ENCODE data around the gene NKX2-1.

NKX2-1 gene

DNA sequence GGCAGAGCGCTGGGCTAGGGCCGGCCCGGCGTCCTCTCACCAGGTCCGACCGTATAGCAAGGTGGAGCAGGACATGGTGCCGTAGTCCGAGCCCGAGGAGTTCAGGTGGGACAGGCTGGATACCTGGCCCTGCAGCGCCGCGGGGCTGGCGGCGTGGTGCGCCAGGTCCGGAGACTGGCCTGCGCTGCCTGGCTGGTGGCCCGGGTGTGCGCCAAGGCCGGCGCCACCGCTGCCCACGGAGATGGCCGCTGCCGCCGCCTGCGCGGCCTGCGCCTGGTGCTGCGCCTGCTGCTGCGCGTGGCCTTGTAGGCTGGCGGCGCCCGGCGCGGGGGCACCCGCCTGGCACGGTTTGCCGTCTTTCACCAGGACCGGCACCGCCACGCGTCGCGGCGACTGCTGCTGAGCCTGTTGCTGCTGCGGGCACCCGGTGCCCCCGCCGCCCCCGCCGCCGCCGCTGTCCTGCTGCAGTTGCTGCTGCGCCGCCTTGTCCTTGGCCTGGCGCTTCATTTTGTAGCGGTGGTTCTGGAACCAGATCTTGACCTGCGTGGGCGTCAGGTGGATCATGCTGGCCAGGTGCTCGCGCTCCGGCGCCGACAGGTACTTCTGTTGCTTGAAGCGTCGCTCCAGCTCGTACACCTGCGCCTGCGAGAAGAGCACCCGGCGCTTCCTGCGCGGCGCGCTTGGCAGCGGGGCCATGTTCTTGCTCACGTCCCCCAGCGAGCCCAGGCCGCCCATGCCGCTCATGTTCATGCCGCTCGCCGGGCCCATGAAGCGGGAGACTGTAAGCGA lies 2.6 kb downstream of the NKX2-1 start:
- DNase-seq = no peak

DNA sequence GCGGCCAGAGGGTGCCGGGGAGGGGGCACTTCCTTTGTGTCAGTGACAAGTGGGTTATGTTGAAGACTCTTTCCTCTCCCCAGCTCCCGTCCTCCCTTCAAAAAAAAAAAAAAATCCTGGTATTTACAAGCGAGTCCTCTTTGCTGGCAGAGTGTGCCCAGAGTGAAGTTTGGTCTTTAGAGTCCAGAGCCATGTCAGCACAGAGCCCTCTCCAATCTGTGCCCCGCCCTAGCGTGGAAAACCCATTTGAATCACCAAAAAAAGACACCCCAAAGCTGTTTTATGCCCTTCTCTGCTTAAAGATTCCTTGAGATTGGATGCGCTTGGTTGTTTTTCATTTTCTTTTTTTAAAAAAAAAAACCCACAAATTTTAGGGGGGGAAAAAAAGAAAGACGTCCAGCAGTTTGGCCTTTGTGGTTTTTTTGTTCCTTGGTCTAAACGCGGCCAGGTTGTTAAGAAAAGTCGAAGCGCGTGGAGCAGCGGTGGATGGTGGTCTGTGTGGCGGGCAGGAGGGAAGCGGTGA lies 3.3 kb downstream of the NKX2-1 start:
- no peak for DNase-seq

DNA sequence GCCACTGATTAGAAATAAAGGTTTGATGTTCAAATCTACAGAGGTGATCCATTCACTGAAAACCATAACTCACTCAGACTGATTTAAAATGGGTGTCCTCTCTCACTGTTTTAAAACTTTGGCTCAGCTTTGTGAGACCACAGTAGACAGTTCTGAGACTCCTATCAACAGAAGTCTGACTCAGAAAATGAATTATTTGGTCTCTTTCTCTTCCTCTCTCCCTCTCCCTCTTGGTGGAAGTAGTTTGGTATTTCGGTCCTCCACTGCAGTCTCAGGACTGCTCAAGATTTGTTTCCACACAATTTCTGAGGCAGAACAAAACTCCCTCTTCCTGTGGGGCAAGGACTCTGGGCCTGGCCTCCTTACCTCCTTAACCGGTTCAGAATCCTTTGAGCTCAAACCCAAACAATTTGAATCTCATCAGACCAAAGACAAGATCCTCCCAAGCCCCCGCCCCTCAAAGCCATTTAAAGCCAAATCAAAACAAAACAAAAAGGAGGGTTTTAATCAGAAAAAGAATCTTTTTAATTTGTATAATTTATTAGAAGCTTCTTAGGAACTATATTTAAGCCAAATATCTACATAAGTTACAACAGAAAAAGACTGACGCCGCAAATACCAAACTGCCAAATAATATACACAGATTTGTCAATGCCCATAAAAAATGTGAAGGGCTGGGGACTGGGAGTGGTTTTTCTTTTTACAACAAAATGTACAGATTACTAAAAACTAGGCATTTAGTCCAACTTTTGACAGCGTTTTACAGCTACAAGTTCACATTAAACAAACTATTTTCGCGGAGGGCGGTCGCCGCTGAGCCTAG lies 3.9 kb downstream of the NKX2-1 start:
- no peak for DNase-seq

DNA sequence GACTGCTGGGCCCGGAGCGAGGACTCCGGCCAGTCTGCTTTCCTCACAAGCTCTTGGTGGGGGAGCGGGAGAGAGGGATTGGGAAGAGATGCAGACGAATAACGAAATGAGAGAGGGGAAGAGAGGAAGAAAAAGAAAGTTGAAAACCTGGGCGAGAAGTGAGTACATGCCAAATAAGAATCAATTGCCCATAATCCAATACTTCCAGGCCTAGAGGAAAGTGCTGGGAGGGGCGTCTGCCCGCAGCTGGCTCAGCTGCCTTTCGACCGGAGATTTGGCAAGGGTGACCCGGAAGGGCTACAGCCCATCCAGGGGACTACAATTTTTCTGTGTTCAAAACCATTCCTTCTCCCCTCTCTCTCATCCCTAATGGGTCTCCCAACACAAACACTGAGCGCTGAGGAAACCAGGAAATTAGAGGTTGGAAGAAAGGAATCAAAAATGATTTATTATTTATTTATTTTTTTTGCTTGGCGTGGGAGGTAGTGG lies 4.9 kb downstream of the NKX2-1 start:
- no peak for DNase-seq

DNA sequence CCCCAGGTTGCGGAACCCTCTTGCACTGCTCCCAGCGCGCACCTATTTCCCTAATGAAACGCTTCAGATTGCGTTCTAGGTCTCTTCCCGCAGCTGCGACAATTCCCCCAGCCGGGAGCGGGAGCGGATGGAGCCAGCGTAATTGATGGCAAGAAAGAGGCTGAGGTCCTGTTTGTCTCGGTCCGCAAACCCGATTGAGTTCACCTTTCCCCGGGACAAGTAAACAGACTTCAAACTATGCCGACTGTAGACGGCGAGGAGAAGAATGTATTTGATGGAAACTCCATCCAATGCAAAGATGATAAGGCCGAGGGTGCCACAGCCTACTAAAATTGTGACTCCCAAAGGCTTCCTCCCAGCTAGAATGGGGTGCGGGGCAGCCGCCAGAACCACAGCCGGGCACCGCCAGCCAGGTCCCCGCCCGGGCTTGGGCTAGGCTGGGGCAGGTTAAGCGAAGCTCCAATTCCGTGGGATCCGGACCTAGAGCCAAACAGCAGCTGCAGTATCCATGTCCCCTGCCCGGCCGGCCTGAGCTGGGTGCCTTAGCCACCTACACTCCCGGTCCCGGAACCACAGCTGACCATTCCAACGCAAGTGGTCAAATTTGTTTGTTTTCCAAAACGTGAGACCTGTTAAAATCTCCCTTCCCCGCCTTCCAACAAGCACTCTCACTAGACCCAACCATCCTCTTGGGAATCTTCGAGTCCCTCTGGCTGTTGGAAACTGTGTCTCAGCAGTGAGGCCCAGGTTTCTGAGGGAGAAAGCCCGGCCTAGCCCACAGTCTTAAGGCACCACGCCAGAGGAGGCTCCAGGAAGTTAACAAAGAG lies 5.5 kb downstream of the NKX2-1 start:
- no peak for DNase-seq

DNA sequence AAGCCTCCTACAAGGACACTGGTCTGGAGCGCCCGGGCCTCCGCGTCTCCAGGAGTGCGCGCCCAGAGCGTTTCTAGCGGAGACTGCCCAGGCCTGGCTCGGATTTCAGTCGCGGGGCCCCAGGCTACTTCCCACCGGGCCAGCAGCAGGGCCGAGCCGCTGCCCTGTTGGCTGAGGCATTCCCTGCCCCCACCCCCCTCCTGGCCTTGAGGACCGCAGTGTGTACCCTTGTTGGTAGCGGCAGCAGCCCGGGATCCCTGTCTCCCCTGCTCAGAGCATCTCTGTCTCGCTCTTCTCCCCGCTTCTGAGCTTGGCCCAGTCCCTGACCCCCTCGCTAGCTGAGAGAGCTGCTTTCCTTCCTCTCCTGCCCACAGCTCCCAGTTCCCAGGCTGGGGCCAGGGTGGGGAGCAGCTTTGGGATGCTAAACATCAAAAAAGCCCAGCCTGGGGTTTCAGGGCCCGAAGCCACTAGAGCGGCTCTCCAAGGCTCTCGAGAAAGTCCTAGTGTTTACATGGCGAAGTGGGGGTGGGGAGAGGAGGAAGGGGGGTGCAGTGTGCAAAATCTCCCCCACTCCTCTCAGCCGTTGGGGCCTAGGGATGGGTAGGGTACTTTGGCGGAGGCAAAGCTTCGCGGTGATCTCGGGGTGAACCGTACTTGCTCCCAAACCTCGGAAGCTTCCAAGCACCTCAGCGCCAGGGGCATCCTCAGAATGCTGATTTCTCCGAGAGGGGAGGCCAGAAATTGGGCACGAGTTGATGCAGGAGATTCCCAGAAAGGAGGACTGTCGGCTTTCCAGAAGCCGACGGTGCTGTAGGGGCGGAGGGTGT lies 6.4 kb downstream of the NKX2-1 start:
- DNase-seq = no peak

DNA sequence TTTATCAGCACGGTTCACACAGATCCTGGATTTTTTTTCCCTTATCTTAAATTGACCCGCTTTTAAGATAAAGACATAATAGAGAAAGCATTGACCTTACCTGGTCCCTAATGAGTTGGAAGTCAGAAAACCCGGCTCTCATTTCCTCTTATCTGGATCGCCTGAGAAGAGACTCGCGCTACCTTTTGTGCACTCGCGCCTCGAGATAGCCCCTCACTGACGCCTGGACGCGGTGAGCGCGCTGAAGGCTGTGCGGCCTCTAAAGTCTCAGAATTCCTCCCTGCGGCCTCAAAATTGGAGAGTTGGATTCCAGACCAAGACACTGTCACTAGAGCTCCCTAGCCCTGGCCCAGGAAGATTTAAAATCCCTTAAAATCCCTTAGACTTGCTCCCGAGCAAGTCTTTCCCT lies 7.0 kb downstream of the NKX2-1 start:
- DNase-seq = no peak

DNA sequence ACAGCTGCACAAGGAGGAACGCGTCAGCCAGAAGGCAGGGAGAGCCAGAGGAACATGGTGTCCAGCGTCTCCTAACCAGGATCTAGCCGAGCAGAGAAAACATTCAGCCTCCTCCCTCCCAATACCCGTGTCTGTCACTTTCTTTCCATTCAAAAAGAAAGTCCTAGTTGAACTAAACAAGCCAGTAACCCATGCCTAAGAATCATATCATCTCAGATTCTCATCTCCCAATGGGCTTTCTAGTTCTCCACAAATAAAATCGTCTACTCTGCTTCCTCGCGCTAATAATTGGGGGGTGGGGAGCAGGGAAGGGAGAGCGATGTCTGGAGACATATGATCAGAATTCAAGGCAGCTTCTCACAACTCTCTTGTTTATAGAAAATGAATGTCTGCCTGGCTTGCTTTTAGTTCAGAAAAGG lies 7.4 kb downstream of the NKX2-1 start:
- no peak for DNase-seq

DNA sequence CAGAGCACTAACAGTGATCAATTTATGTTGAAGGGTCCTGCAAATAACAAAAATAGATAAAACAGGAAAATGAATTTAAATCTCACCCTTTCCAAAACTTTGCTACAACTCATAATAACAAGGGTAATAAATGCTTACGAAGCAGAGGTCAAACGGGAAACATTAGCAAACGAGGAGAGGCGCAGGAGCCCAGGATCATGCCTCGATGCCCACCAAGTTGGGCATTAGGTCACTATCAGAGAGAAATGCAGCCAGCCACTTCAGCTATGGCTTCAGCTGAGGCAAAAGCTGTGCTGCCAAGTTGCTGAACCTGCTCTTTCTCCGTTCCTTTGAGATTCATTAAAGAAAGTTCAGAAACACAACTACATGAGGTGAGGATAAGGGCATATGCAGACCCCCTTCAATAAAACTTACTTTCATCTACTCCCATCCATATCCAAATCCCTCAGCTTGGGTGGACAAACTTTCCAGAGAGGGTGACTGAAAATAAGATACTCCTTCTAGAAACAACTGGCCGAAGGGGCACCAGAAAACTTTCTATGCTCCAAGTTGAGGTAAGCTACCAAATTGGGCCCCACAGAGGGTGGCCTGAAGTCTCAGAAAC lies 7.9 kb downstream of the NKX2-1 start:
- no peak for DNase-seq

DNA sequence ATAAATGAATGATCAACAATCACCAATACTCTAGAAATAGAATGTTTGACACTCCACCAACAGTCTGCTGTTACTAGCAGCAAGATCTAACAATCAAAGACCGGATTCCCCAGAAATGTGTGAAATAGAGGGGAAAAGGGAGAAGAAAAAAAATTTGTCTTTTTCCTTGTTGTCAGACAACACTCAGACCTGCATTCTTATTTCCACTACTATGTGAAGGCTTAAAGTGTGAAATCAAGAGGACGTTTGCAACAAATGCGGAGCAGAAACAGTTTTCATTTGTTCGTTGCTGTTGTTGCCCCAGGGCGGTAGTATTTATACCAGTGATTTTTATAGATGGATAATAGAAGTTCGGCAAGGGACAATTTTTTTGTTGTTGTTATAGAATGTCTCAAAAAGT lies 9.2 kb downstream of the NKX2-1 start:
- DNase-seq = no peak

DNA sequence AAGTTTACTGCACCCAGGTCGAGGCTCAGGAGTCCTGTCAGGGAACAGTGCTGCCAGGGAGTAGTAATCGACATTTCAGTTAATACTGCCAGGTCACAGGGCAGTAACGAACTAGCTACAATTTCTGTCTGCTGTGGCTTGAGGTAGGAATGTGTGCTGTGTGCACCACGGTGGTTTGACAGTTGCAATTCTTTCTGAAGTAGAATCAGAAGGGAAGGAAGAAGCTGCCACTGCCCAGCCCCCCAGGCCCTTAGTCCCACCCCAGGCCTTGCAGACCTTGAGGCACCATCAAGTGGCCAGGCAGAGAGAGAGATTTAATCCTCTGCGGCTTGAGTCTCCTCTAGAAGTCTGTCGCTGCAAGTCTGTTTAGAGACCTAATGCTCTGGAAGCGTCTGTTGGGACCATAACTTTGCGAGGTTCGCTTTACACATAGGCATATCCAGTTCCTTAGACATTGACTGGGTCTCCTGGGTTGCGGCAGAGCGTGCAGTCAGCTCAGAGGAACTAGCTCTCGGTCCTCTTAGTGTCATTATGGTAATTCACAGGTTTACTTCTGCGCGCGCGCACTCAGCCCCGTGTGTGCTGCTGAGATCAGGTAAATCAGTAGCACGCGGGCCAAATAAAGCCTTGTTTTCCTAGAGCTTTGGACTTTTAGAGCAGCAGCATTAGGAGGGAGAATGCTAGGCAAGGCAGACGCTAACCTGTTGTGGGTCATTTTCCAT lies 9.8 kb downstream of the NKX2-1 start:
- DNase-seq = no peak

DNA sequence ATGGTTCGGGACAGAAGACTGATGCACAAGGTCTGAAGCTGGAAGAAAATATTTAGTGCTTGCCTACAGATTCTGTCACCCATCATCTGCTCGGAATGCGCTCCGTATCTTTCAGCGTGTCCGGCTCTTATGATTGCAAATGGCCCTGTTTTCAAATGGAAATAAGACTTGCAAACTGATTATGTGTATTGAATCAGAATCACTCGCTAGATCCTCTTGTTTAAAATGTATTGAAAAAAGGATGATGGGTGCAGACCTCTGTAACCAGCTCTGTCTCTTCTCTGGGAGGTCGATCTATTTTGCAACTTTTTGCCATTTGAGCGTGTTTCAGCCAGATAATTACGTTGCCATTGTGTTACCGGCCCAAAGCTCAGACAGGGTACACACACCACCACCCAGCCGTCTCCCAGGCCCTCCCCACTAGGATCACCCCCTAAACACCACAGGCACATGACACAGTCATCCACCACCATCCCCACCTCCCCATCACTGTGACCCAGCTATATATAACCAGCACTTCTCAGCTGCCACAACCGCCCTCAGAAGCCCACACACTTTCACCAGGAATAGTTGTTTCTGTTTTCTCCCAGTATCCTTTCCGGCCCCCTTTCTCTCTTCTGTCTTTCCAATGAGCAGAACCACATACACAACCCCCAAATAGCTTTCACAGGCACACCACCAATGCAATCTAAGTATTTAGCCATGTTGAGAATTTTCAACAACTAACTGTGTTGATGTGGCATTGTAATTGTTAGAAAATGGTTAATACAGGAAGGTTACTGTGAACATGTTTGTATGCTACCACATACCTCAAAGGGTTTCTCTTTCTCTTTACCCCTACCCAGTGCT lies 10.7 kb downstream of the NKX2-1 start:
- DNase-seq = no peak

DNA sequence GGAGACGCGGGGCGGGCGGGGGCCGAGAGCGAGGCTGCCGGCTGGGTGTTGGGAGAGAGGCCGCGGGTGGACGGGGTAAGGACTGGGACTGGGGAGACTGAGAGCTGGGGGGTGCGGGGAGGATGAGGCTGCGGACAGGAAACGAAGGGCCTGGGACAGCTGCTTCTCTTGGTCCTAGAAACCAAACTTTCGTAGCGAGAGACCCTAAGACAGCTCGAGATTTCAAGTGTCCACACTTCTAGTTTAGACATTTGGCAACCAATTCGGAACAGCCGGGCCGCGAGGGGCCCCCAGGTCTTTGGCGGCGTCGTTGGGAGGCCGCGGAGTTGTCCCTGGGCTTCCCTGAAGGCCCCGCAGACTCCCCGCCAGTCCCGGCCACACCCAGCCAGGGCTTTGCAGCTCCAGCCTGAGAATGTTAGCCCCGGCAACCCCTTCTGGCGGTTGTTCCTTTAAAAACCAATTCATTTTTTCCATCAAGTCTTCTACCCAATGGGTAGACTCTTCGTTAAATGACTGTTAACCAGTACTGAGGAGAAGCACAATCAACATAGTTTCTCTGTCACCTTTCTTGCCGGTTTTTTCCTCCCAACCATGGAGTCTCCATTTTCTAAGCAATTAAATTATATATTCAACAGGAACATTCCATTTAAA lies 11.5 kb downstream of the NKX2-1 start:
- DNase-seq = no peak

DNA sequence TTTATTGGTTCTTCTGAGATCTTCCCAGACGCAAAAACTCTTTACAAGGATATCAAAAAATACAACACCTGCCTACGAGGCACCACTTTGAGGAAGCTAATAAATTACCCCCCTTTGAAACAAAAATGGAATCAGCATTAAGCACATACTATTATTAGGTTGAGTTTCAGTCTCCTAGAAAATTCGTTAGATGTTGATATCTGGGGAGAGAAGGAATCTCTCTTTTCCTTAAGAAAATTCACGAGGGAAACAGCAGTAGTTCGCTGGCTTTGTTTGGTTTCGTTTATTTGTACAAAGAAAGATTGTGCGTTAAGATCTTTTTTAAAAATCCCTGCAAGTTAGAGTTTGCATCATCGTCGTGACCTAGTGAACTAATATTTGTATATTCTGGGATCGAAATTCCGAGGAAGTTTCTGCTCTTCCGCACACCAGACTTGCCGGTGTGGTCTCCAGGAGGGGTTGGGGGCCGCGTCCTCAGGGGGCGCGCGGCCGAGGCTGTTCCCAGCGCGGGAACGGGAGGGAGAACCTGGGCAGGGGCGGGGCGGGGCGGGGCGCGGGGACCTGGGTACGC lies 12.1 kb downstream of the NKX2-1 start:
- DNase-seq = no peak

DNA sequence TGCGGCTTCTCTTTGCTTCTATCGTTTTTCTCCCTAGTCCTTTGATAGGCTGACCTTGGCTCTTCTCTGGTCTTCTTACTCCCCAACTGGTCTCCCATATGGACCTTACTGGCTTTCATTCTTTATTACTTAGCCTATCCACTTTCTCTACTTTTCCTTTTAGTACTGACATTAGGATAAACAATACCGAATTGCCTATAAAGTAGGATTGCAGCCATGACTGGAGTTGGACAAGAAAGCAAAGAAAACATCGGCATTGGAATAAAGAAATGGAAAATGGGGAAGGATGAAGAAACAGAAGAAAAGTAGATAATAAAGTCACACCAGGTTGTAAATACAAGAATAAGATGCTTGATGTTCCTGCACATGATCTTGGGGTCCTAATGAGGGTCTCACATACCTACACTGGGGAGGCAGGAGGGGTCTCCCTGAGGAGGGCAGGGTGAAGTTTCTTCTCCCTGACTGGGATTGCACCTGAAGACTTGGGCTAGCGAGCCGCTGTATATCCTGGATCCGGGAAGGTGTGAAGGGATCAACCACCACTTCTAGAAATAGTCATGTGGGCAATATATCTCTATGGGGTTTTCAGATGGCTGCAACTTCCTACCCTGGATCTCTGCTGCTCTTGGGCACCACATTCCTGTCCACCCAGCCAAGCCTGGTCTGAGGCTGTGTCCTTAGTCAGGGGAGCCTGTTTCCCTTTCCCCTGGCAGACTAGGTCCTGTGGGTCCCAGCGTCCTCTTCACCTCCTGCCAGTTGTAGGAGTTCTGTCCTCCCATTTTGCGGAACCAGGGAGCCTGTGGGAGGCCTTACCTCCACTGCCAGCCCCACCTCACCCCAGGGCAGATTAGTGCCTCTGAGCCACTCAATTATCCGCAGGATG lies 13.1 kb downstream of the NKX2-1 start:
- no peak for DNase-seq

DNA sequence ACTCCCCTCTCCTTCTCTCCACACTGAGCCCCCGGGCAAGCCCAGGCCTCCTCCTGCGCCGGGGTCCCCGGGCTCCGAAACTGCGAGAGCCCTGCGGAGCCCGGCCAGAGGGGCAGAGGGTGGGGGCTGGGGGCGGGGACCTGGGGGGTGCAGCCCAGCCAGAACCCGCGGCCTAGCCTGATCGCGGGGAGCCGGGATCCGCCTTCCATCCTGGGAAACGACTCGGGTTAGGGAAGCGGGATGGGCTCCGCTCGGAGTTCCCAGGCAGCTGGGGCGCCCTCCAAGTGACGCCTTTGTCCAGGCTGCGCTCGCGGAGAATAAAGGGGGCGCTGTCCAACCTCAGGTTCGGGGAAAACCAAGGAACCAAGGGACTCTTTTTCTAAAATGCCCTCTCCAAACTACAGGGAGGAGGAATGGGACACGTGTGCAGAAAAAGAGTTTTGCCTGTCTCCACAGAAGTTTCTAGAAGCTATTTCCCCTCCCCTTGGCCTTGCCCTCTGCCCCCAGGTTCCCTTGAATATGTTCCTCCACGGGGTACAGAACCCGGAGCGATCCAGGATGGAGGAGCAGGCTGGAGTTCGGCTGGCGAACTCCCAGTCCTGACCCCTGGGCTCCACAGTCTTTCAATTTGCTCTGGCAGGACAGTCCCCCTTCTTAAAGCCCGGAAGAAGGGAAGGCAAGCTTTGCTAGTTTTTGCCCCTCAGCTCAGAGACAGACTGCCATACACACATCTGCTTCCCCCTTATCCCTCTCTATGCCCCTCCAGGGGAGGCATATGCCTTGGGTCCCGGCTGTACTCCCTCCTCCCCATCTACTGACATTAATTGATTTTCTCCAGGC lies 13.9 kb downstream of the NKX2-1 start:
- DNase-seq = no peak

Data from stimulated activated CD4-positive, alpha-beta T cell treated with anti-CD3 and anti-CD28 coated beads, Interleukin-4, amount 100 ng/mL, for 24 hours (primary cell).